A549 (cell line): ENCODE data around the gene MTRFR.

ENCODE experiments used
- EP300 ChIP-seq, 2 experiments: fragments of >200 bp; sonication (Bioruptor Twin); formaldehyde crosslinking; IDR thresholded peaks; 2 replicates in 1 of 2; 3 replicates in 1 of 2; pipeline ENCODE4 v1.6.1; 2016 to 2017
- JUNB ChIP-seq: fragments of >200 bp; sonication (Bioruptor Twin); formaldehyde crosslinking; IDR thresholded peaks from 2 replicates; pipeline ENCODE4 v1.6.1; 2016
- MAZ ChIP-seq: fragments of 150-350 bp; IDR thresholded peaks from 2 replicates; pipeline ENCODE4 v1.6.1; 2014; ENCODE audit warnings: antibody characterized with exemption, low read depth, low read length, borderline replicate concordance
- NR3C1 ChIP-seq: fragments of >200 bp; sonication (Bioruptor Twin); formaldehyde crosslinking; IDR thresholded peaks from 3 replicates; pipeline ENCODE4 v1.6.1; 2017
- POLR2A ChIP-seq: IDR thresholded peaks from 2 replicates; pipeline ENCODE4 v1.6.1; 2012; ENCODE audit warnings: mild to moderate bottlenecking, low read length
- ZC3H11A ChIP-seq: fragments of 450-650 bp; IDR thresholded peaks from 2 replicates; pipeline ENCODE4 v1.6.1; 2014; ENCODE audit warnings: antibody characterized with exemption, mild to moderate bottlenecking
- TF ChIP-seq, protein P1 (sequence below): fragments of 200-600 bp; sonication (generic); IDR thresholded peaks from 2 replicates; pipeline ENCODE4 v1.6.1; 2016; ENCODE audit warnings: antibody characterized with exemption, mild to moderate bottlenecking, moderate library complexity
- TF ChIP-seq, protein P2 (sequence below): fragments of >200 bp; sonication (Bioruptor Twin); formaldehyde crosslinking; IDR thresholded peaks from 3 replicates; pipeline ENCODE4 v1.5.1; 2016
- TF ChIP-seq, protein P3 (sequence below): fragments of >200 bp; sonication (Bioruptor Twin); formaldehyde crosslinking; IDR thresholded peaks from 2 replicates; pipeline ENCODE4 v1.6.1; 2016
- TF ChIP-seq, protein P4 (sequence below): IDR thresholded peaks from 2 replicates; pipeline ENCODE4 v1.6.1; 2012
- TF ChIP-seq, protein P5 (sequence below): fragments of 150-350 bp; IDR thresholded peaks from 2 replicates; pipeline ENCODE4 v1.6.1; 2014; ENCODE audit warnings: low read depth, mild to moderate bottlenecking, low read length
- TF ChIP-seq, protein P6 (sequence below): IDR thresholded peaks from 2 replicates; pipeline ENCODE4 v1.6.1; 2012
- TF ChIP-seq, protein P7 (sequence below): IDR thresholded peaks from 2 replicates; pipeline ENCODE4 v1.6.1; 2012; ENCODE audit warnings: low read depth, borderline replicate concordance

GRCh38 chr12:123258593-123258992, 25.4 kb downstream of the MTRFR start:
- TF ChIP-seq ZC3H11A (no peak), NR3C1 (no peak), POLR2A (no peak), EP300 (IDR thresholded peaks at IDR 0.05) (no peak), JUNB (no peak), MAZ (no peak)
- TF ChIP-seq, protein P1, sequence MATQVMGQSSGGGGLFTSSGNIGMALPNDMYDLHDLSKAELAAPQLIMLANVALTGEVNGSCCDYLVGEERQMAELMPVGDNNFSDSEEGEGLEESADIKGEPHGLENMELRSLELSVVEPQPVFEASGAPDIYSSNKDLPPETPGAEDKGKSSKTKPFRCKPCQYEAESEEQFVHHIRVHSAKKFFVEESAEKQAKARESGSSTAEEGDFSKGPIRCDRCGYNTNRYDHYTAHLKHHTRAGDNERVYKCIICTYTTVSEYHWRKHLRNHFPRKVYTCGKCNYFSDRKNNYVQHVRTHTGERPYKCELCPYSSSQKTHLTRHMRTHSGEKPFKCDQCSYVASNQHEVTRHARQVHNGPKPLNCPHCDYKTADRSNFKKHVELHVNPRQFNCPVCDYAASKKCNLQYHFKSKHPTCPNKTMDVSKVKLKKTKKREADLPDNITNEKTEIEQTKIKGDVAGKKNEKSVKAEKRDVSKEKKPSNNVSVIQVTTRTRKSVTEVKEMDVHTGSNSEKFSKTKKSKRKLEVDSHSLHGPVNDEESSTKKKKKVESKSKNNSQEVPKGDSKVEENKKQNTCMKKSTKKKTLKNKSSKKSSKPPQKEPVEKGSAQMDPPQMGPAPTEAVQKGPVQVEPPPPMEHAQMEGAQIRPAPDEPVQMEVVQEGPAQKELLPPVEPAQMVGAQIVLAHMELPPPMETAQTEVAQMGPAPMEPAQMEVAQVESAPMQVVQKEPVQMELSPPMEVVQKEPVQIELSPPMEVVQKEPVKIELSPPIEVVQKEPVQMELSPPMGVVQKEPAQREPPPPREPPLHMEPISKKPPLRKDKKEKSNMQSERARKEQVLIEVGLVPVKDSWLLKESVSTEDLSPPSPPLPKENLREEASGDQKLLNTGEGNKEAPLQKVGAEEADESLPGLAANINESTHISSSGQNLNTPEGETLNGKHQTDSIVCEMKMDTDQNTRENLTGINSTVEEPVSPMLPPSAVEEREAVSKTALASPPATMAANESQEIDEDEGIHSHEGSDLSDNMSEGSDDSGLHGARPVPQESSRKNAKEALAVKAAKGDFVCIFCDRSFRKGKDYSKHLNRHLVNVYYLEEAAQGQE = no peak
- TF ChIP-seq, protein P2, sequence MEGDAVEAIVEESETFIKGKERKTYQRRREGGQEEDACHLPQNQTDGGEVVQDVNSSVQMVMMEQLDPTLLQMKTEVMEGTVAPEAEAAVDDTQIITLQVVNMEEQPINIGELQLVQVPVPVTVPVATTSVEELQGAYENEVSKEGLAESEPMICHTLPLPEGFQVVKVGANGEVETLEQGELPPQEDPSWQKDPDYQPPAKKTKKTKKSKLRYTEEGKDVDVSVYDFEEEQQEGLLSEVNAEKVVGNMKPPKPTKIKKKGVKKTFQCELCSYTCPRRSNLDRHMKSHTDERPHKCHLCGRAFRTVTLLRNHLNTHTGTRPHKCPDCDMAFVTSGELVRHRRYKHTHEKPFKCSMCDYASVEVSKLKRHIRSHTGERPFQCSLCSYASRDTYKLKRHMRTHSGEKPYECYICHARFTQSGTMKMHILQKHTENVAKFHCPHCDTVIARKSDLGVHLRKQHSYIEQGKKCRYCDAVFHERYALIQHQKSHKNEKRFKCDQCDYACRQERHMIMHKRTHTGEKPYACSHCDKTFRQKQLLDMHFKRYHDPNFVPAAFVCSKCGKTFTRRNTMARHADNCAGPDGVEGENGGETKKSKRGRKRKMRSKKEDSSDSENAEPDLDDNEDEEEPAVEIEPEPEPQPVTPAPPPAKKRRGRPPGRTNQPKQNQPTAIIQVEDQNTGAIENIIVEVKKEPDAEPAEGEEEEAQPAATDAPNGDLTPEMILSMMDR = no peak
- TF ChIP-seq, protein P3, sequence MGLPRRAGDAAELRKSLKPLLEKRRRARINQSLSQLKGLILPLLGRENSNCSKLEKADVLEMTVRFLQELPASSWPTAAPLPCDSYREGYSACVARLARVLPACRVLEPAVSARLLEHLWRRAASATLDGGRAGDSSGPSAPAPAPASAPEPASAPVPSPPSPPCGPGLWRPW = no peak
- TF ChIP-seq, protein P4, sequence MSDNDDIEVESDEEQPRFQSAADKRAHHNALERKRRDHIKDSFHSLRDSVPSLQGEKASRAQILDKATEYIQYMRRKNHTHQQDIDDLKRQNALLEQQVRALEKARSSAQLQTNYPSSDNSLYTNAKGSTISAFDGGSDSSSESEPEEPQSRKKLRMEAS = no peak
- TF ChIP-seq, protein P5, sequence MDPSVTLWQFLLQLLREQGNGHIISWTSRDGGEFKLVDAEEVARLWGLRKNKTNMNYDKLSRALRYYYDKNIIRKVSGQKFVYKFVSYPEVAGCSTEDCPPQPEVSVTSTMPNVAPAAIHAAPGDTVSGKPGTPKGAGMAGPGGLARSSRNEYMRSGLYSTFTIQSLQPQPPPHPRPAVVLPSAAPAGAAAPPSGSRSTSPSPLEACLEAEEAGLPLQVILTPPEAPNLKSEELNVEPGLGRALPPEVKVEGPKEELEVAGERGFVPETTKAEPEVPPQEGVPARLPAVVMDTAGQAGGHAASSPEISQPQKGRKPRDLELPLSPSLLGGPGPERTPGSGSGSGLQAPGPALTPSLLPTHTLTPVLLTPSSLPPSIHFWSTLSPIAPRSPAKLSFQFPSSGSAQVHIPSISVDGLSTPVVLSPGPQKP = no peak
- TF ChIP-seq, protein P6, sequence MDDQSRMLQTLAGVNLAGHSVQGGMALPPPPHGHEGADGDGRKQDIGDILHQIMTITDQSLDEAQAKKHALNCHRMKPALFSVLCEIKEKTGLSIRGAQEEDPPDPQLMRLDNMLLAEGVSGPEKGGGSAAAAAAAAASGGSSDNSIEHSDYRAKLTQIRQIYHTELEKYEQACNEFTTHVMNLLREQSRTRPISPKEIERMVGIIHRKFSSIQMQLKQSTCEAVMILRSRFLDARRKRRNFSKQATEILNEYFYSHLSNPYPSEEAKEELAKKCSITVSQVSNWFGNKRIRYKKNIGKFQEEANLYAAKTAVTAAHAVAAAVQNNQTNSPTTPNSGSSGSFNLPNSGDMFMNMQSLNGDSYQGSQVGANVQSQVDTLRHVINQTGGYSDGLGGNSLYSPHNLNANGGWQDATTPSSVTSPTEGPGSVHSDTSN = no peak
- TF ChIP-seq, protein P7, sequence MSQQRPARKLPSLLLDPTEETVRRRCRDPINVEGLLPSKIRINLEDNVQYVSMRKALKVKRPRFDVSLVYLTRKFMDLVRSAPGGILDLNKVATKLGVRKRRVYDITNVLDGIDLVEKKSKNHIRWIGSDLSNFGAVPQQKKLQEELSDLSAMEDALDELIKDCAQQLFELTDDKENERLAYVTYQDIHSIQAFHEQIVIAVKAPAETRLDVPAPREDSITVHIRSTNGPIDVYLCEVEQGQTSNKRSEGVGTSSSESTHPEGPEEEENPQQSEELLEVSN = no peak
